Measurements from ENCODE around the gene RASGRF2.

DNA sequence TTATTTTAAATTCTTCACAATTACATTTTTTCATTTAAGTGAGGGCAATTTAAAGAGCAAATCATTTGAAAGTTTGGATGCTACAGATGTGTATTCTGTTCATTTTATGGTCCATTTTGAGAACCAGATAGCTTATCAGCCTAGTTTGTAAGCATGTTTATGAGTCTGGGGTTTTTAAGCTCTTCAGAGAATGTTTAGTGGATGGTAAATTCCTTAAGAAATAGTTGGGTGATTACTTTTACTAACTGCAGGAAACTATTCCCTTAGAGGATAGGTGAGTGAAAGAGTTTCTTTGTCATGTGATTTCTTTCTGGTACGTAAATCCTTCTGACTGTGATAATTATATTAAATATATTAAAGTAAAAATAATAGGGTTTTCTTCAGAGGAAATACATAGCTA lies 17.6 kb downstream of the RASGRF2 start:
- TF ChIP-seq, protein P1, sequence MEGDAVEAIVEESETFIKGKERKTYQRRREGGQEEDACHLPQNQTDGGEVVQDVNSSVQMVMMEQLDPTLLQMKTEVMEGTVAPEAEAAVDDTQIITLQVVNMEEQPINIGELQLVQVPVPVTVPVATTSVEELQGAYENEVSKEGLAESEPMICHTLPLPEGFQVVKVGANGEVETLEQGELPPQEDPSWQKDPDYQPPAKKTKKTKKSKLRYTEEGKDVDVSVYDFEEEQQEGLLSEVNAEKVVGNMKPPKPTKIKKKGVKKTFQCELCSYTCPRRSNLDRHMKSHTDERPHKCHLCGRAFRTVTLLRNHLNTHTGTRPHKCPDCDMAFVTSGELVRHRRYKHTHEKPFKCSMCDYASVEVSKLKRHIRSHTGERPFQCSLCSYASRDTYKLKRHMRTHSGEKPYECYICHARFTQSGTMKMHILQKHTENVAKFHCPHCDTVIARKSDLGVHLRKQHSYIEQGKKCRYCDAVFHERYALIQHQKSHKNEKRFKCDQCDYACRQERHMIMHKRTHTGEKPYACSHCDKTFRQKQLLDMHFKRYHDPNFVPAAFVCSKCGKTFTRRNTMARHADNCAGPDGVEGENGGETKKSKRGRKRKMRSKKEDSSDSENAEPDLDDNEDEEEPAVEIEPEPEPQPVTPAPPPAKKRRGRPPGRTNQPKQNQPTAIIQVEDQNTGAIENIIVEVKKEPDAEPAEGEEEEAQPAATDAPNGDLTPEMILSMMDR (conservative IDR thresholded peaks at IDR 0.05; ENCODE audit: low read depth, low read length) = no peak
- TF ChIP-seq EZH2 (IDR thresholded peaks at IDR 0.05; ENCODE audit: borderline replicate concordance, low read depth, low read length, poor library complexity, severe bottlenecking) = no peak

All from A673 (cell line).